KMS-11 (cell line): ENCODE data around the gene MAP7D3.

ENCODE experiments used
- H2AFZ ChIP-seq: fragments of 200-600 bp; sonication (generic); 2 replicates; pipeline ENCODE4 v1.6.1; 2016; ENCODE audit warnings: antibody characterized with exemption, mixed run types, low read depth
- H3K27ac ChIP-seq: fragments of 200-600 bp; sonication (generic); 2 replicates; pipeline ENCODE4 v1.6.1; 2016; ENCODE audit warnings: mild to moderate bottlenecking, mixed run types
- H3K27me3 ChIP-seq: fragments of 200-600 bp; sonication (generic); 2 replicates; pipeline ENCODE4 v1.6.1; 2017; ENCODE audit warnings: mild to moderate bottlenecking, low read depth, mixed run types, moderate library complexity; ENCODE audit not compliant: insufficient read depth
- H3K36me3 ChIP-seq: fragments of 200-600 bp; sonication (generic); 2 replicates; pipeline ENCODE4 v1.6.1; 2017; ENCODE audit warnings: mild to moderate bottlenecking, mixed run types; ENCODE audit not compliant: insufficient read depth
- H3K4me1 ChIP-seq: fragments of 200-600 bp; sonication (generic); 2 replicates; pipeline ENCODE4 v1.6.1; 2016; ENCODE audit warnings: mild to moderate bottlenecking, low read depth, mixed run types; ENCODE audit not compliant: poor library complexity, severe bottlenecking
- H3K4me2 ChIP-seq: fragments of 200-600 bp; sonication (generic); 2 replicates; pipeline ENCODE4 v1.7.0; 2016; ENCODE audit warnings: mild to moderate bottlenecking, mixed run types
- H3K4me3 ChIP-seq: fragments of 200-600 bp; sonication (generic); IDR thresholded peaks from 2 replicates; pipeline ENCODE4 v1.6.1; 2017; ENCODE audit warnings: low read depth, low read length, mixed read lengths; ENCODE audit not compliant: insufficient read depth
- H3K79me2 ChIP-seq: fragments of 200-600 bp; sonication (generic); 2 replicates; pipeline ENCODE4 v1.6.1; 2016; ENCODE audit warnings: low read depth, mixed run types; ENCODE audit not compliant: insufficient read depth
- H3K9ac ChIP-seq: fragments of 200-600 bp; sonication (generic); 2 replicates; pipeline ENCODE4 v1.6.1; 2016; ENCODE audit warnings: mild to moderate bottlenecking, mixed run types
- H4K20me1 ChIP-seq: fragments of 200-600 bp; sonication (generic); 2 replicates; pipeline ENCODE4 v1.6.1; 2016; ENCODE audit warnings: mild to moderate bottlenecking, mixed run types; ENCODE audit not compliant: insufficient read depth
- TF ChIP-seq, protein P1 (sequence below): fragments of 200-600 bp; sonication (generic); conservative IDR thresholded peaks from 2 replicates; pipeline ENCODE4 v1.6.1; 2017; ENCODE audit warnings: low read depth, mild to moderate bottlenecking, antibody characterized with exemption, low read length, moderate library complexity, mixed read lengths

Gene MAP7D3

GRCh38 chrX:136194536-136194935 is 56.7 kb downstream of the MAP7D3 start:
- TF ChIP-seq, protein P1, sequence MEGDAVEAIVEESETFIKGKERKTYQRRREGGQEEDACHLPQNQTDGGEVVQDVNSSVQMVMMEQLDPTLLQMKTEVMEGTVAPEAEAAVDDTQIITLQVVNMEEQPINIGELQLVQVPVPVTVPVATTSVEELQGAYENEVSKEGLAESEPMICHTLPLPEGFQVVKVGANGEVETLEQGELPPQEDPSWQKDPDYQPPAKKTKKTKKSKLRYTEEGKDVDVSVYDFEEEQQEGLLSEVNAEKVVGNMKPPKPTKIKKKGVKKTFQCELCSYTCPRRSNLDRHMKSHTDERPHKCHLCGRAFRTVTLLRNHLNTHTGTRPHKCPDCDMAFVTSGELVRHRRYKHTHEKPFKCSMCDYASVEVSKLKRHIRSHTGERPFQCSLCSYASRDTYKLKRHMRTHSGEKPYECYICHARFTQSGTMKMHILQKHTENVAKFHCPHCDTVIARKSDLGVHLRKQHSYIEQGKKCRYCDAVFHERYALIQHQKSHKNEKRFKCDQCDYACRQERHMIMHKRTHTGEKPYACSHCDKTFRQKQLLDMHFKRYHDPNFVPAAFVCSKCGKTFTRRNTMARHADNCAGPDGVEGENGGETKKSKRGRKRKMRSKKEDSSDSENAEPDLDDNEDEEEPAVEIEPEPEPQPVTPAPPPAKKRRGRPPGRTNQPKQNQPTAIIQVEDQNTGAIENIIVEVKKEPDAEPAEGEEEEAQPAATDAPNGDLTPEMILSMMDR, result no peak
- no peaks in the 10 kb centered on the region for H3K27me3 ChIP-seq
- H2AFZ ChIP-seq, result no peak overlapping the region
- no peaks in the 10 kb centered on the region for H3K79me2 ChIP-seq
- no peak overlapping the region for H3K4me2 ChIP-seq
- no peaks in the 10 kb centered on the region for H4K20me1 ChIP-seq
- H3K4me3 ChIP-seq, result no peak overlapping the region
- no peak overlapping the region for H3K9ac ChIP-seq
- H3K27ac ChIP-seq, result no peak overlapping the region
- H3K36me3 ChIP-seq, result no peaks in the 10 kb centered on the region
- no peaks in the 10 kb centered on the region for H3K4me1 ChIP-seq

GRCh38 chrX:136193771-136194170 is 57.4 kb downstream of the MAP7D3 start:
- no peaks in the 10 kb centered on the region for H3K79me2 ChIP-seq
- no peaks in the 10 kb centered on the region for H3K36me3 ChIP-seq
- H4K20me1 ChIP-seq, result no peaks in the 10 kb centered on the region
- no peak overlapping the region for H3K9ac ChIP-seq
- H3K27ac ChIP-seq, result no peak overlapping the region
- H3K4me2 ChIP-seq, result no peak overlapping the region
- TF ChIP-seq, protein P1, result no peak
- no peak overlapping the region for H2AFZ ChIP-seq
- no peak overlapping the region for H3K4me3 ChIP-seq
- H3K27me3 ChIP-seq, result no peaks in the 10 kb centered on the region
- no peaks in the 10 kb centered on the region for H3K4me1 ChIP-seq

- no peak overlapping the region for H3K4me2 ChIP-seq
- no peaks in the 10 kb centered on the region for H4K20me1 ChIP-seq
- H3K27me3 ChIP-seq, result no peaks in the 10 kb centered on the region
- no peak overlapping the region for H3K4me3 ChIP-seq
- no peaks in the 10 kb centered on the region for H3K79me2 ChIP-seq
- H3K9ac ChIP-seq, result no peak overlapping the region
- H2AFZ ChIP-seq, result no peak overlapping the region
- TF ChIP-seq, protein P1, result no peak
- H3K27ac ChIP-seq, result no peak overlapping the region
- no peaks in the 10 kb centered on the region for H3K36me3 ChIP-seq
- H3K4me1 ChIP-seq, result no peaks in the 10 kb centered on the region
Measured at GRCh38 chrX:136192839-136193414, 58.3 kb downstream of the MAP7D3 start.

DNA sequence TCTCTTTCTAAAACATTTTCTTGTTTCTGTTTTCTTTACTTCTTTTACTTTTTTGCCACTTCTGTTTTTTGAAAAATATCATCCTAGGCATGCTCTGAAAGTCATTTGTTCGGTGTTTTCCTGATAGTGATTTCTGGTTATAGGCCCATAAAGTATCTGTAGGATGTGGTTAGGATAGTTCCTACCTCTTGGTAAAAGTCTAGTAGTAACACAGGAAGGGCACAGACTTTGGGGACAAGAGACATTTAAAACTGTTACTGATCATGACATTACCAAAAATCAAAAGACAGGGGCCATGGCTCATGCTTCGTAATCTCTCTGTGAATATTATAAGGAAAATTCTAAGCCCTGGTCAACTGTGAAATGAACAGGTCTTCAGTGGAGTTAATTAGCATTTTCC is 59.1 kb downstream of the MAP7D3 start:
- Histone ChIP-seq H3K4me2 (no peak overlapping the region), H3K79me2 (no peaks in the 10 kb centered on the region), H3K4me1 (no peaks in the 10 kb centered on the region), H3K4me3 (no peak overlapping the region), H3K9ac (no peak overlapping the region), H2AFZ (no peak overlapping the region), H4K20me1 (no peaks in the 10 kb centered on the region), H3K27ac (no peak overlapping the region), H3K27me3 (no peaks in the 10 kb centered on the region), H3K36me3 (no peaks in the 10 kb centered on the region)
- TF ChIP-seq, protein P1, result no peak
